Mammary epithelial cell (primary cell): Measurements from ENCODE around the gene MYO3A.

Source experiments
- CTCF ChIP-seq, 2 donors: IDR thresholded peaks in 1 of 2; conservative IDR thresholded peaks in 1 of 2; 2 replicates each; pipeline ENCODE4 v1.5.1; 2011 to 2012; ENCODE audit warnings: inconsistent platforms in 2 of 2, low read length in 2 of 2, mild to moderate bottlenecking in 2 of 2, control low read depth in 1 of 2, low read depth in 1 of 2; ENCODE audit not compliant: insufficient read depth in 1 of 2; ENCODE audit errors: extremely low read depth in 1 of 2
- EZH2 ChIP-seq: IDR thresholded peaks from 2 replicates; pipeline ENCODE4 v1.6.1; 2012; ENCODE audit warnings: low read length, inconsistent platforms, borderline replicate concordance

GRCh38 chr10:26259341-26259740 is 325.3 kb downstream of the MYO3A start:
- TF ChIP-seq CTCF (conservative IDR thresholded peaks at IDR 0.05 in 1 of 2, IDR thresholded peaks at IDR 0.05 in 1 of 2; ENCODE audit: extremely low read depth in 1 of 2, insufficient read depth in 1 of 2, low read depth in 1 of 2, low read length in 2 of 2) (no peak), EZH2 (no peak)
